ENCODE results near the gene PRKAR1B. TPM values are rescaled to one million over a fixed set of nuclear protein-coding genes. Genes with fewer than 3 reads are reported as not detected.

Gene PRKAR1B
- total and polyA plus RNA-seq, 10 of the 15 experiments (the other 5 are each of a cell fraction or from before 2014, with no cell fraction given), result 1.4 to 45.6 (median 19.3) TPM

DNA sequence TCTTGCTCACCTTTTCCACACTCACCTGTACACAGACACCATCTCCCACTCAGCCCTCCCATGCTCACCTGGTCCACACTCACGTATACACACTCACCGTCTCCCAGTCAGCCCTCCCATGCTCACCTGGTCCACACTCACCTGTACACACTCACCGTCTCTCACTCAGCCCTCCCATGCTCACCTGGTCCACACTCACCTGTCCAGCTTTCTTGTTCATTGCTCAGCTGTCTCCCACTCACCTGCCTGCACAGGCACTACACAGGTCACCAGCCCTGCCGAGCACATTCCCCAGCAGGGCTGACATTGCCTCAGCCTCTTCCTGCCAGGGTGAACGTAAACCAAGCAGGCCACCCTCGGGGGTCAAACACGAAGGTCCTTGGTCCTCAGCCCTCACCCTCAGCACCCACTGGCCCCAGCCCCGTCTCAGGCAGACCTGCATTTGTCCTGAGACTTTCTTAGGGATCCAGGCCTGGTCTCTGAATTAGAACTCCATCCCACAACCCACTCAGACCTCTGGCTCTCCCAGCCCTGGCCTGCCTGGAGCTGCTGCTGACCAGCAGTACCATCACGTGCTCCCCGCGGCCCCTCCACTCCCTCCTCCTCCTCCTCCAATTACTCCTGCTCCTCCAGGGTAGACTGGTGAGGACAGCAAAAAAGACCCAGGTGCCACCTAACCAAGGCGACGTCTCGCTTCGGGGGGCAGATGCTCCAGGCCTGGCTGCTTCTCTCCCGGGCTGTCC lies 13.4 kb downstream of the PRKAR1B start (continued):
- TF ChIP-seq TAF1 (IDR thresholded peaks at IDR 0.05; ENCODE audit: borderline replicate concordance, low read depth, low read length), result no peak

DNA sequence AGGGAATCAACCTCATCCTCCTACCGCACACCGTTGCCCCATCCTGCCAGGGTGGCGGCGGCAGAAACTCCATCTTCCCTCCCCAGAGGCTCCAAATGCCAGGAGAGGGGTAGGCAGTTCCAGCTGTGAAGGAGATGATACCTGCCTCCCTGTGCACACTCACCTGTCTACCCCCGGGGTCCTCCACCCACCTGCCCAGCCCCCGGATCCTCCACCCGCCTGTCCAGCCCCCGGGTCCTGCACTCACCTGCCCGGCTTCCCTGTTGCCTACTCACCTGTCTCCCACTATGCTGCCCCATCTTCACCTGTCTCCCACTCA lies 14.0 kb downstream of the PRKAR1B start:
- no TSS peak for BruUV-seq (replicated peaks)
- DNase-seq (ENCODE audit: low read depth, low spot score) (no peak), FAIRE-seq (no peak), ATAC-seq (no peak)
- intact Hi-C loops (cut with micrococcal nuclease; ENCODE audit: unreplicated experiment) (no loop called here), in situ Hi-C loops (cut with MboI) (no loop called here)
- TF ChIP-seq POLR2AphosphoS5 (IDR thresholded peaks at IDR 0.05; ENCODE audit: low read length), result no peak
- TF ChIP-seq, protein P1, sequence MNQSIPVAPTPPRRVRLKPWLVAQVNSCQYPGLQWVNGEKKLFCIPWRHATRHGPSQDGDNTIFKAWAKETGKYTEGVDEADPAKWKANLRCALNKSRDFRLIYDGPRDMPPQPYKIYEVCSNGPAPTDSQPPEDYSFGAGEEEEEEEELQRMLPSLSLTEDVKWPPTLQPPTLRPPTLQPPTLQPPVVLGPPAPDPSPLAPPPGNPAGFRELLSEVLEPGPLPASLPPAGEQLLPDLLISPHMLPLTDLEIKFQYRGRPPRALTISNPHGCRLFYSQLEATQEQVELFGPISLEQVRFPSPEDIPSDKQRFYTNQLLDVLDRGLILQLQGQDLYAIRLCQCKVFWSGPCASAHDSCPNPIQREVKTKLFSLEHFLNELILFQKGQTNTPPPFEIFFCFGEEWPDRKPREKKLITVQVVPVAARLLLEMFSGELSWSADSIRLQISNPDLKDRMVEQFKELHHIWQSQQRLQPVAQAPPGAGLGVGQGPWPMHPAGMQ (IDR thresholded peaks at IDR 0.05; ENCODE audit: borderline replicate concordance), result no peak
- TF ChIP-seq EED (IDR thresholded peaks at IDR 0.05; ENCODE audit: low read depth), result no peak
- ChIA-PET RAD21 (ENCODE audit: unreplicated experiment) (no interaction called here), CTCF (no interaction called here), SMC1A (ENCODE audit: uncharacterized antibody, unreplicated experiment) (no interaction called here), POLR2A (no interaction called here)
- WGBS (ENCODE audit: insufficient coverage, insufficient replicate concordance, low lambda C conversion rate, missing lambda C conversion rate), result 100% methylated on average over 6 of the region's 9 CpGs
- H3K27ac ChIP-seq (ENCODE audit: control insufficient read depth, insufficient read depth), result no peak overlapping the region
- no peak overlapping the region for H3K4me2 ChIP-seq (ENCODE audit: control insufficient read depth, insufficient read depth)
- H3K27me3 ChIP-seq (replicated peaks in 1 of 2; ENCODE audit: control insufficient read depth in 2 of 2, insufficient read depth in 2 of 2, low read length in 1 of 2), result no peaks in the 10 kb centered on the region
- H3K79me2 ChIP-seq (ENCODE audit: control insufficient read depth, insufficient read depth, low read length), result no peaks in the 10 kb centered on the region
- no peak overlapping the region for H2AFZ ChIP-seq (ENCODE audit: control insufficient read depth, low read depth, low read length)
- H3K4me1 ChIP-seq (ENCODE audit: control insufficient read depth, insufficient read depth, low read length), result peaks cover 4% of the 10 kb centered on the region; the same call in 1 of the 2 replicates
- no peak overlapping the region for H3K4me3 ChIP-seq
- H4K20me1 ChIP-seq (ENCODE audit: control insufficient read depth, insufficient read depth), result no peaks in the 10 kb centered on the region
- H3K9me3 ChIP-seq (replicated peaks; ENCODE audit: control insufficient read depth, insufficient read depth, low read length), result no peaks in the 10 kb centered on the region
- H3K9ac ChIP-seq (ENCODE audit: control insufficient read depth, insufficient read depth, low read length), result no peak overlapping the region
- H3K36me3 ChIP-seq (ENCODE audit: control insufficient read depth in 2 of 2, insufficient read depth in 2 of 2, low read length in 1 of 2), result no peaks in the 10 kb centered on the region; a peak in 1 of 4 replicates

All from GM12878 (cell line).